ENCODE results near the gene C16orf74.

C16orf74 gene

DNA sequence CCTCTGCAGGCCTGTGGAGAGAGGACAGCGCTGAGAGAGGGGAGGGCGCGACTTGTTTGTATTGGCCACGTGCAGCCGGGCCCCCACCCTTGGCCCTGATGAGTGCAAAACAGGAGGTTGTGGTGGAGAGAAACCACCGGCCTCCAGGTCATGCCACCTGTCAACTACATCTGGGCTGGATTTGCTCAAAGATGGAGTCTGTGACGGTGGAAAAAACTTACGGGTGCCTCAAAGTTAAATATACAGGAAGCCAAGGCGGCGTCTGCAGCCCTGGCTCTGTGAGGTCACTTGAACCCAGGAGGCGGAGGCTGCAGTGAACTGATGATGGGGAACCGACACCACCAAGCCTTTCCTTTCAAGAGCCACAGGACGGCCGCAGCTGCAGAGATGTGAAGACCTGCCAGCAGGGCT, 15.7 kb downstream of the C16orf74 start:
- H3K27ac ChIP-seq = no peak overlapping the region
- no peak for DNase-seq
- H3K9me3 ChIP-seq = no peaks in the 10 kb centered on the region
- TF ChIP-seq, protein P1, sequence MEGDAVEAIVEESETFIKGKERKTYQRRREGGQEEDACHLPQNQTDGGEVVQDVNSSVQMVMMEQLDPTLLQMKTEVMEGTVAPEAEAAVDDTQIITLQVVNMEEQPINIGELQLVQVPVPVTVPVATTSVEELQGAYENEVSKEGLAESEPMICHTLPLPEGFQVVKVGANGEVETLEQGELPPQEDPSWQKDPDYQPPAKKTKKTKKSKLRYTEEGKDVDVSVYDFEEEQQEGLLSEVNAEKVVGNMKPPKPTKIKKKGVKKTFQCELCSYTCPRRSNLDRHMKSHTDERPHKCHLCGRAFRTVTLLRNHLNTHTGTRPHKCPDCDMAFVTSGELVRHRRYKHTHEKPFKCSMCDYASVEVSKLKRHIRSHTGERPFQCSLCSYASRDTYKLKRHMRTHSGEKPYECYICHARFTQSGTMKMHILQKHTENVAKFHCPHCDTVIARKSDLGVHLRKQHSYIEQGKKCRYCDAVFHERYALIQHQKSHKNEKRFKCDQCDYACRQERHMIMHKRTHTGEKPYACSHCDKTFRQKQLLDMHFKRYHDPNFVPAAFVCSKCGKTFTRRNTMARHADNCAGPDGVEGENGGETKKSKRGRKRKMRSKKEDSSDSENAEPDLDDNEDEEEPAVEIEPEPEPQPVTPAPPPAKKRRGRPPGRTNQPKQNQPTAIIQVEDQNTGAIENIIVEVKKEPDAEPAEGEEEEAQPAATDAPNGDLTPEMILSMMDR (IDR thresholded peaks at IDR 0.05) = no peak
- H3K4me3 ChIP-seq = no peak overlapping the region
- no peaks in the 10 kb centered on the region for H3K36me3 ChIP-seq
- H3K4me1 ChIP-seq = no peaks in the 10 kb centered on the region
- intact Hi-C loops (cut with DNase I; ENCODE audit: low total_unique reads) = no loop called here
- peaks cover 0 to 29% of the 10 kb centered on the region in 2 donors for H3K27me3 ChIP-seq

DNA sequence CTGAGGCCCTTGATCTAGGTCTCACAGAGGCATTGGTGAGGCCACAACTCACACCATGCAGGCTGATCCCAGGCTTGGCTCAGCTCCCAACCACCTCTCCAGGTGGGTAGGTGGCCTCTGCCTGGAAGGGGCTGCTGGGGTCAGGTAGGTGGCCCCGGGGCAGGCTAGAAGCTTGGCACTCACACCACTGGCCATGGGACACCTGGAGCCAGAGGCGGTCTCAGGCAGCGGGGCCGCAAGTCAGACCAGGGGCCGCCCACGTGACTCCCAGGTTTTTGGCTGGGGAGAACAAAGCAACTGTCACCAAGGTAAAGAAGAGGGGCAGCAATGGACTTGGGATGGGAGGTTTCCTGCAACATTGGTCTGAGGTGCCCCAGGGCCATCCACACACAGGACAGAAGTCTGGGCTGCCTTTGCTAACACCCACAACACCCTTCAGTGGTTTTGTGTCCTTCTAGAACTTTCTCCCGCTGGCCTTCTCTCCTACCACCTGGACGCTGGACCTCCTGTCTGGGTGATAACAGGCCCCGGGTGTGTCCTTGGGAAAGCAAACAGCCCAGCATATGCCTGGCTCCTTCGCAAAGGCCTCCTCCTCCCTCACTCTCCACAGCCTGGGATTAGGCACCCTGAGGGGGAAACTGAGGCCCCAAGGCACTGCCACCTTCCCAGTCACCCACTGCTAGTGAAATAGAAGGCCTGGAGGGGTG, 16.4 kb downstream of the C16orf74 start:
- H3K27me3 ChIP-seq = peaks cover 0 to 34% of the 10 kb centered on the region in 2 donors
- no peaks in the 10 kb centered on the region for H3K36me3 ChIP-seq
- H3K4me1 ChIP-seq = no peaks in the 10 kb centered on the region
- H3K9me3 ChIP-seq = no peaks in the 10 kb centered on the region
- no peak overlapping the region for H3K4me3 ChIP-seq
- no peak for DNase-seq
- intact Hi-C loops (cut with DNase I; ENCODE audit: low total_unique reads) = no loop called here
- no peak overlapping the region for H3K27ac ChIP-seq
- TF ChIP-seq, protein P1 (IDR thresholded peaks at IDR 0.05) = no peak

DNA sequence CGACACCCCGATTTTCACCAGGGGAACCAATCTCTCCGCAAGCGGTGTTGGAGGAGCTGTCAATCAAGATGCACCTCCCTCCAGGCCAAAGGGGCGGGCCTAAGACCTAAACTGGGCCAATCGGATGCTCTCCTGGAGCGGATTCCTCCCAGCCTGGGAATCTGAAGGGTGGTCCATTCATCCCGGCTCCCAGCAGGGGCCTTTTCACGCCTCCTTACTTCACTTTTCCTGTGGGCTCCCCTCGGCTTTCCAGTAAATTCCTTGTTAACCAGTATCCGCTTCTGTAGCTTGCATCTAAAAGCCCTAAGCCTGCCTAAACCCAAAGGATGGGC, 17.1 kb downstream of the C16orf74 start:
- DNase-seq = no peak
- no peak overlapping the region for H3K4me3 ChIP-seq

DNA sequence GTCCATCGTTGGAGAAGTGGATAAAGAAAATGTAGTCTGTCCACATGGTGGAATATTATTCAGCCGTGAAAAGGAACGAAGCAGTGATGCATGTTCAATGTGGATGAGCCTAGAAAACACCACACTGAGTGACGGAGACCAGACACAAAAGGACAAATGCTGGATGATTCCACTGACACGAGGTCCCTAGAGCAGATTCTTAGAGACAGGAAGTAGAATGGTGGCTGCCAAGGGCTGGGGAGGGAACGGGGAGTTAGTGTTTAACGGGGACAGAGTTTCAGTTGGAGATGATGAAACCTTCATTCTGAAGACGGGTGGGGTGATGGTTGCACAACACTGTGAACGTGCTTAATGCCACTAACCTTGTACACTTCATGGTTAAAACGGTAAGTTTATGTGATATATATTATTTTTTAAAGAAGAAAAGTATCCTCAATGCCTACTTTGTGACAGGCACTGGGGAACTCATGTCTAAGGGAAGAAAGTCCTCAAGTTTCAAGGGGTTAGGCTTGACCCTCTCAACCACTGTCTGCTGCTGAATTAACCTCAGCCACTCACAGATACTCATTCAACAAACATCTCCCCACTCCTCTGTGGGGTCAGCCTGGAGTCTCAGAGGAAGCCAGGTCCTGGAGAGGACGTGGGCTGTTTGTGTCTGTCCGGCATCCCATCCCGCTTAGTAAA, 17.6 kb downstream of the C16orf74 start:
- peak in 1 of 2 donors; percentile 44 for DNase-seq
- intact Hi-C loops (cut with DNase I; ENCODE audit: low total_unique reads) = no loop called here
- H3K27ac ChIP-seq = no peak overlapping the region

More for the DNA sequence above, 17.1 kb downstream of the C16orf74 start:
- peaks cover 0 to 41% of the 10 kb centered on the region in 2 donors for H3K27me3 ChIP-seq
- no peaks in the 10 kb centered on the region for H3K4me1 ChIP-seq
- no peak overlapping the region for H3K27ac ChIP-seq
- H3K36me3 ChIP-seq = no peaks in the 10 kb centered on the region
- no peaks in the 10 kb centered on the region for H3K9me3 ChIP-seq
- intact Hi-C loops (cut with DNase I; ENCODE audit: low total_unique reads) = no loop called here
- TF ChIP-seq, protein P1 (IDR thresholded peaks at IDR 0.05) = no peak

DNA sequence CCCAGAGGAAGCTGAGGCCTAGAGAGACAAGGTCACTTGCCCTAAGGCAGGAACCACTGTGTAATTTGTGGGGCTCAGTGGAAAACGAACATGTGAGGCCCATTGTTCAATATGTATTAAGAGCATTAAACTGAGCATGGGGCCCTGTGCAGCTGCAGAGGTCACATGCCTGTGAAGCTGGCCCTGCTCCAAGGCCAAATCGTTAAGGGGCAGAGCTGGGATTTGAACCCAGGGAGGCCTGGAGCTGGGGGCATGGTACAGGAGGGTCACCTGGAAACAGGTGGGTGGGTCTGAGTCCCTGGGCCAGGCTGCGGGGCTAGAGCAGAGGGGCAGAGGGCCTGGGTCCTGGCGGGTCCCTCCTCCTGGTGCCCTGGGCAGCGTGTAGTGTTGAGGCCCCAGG, 19.7 kb downstream of the C16orf74 start:
- Histone ChIP-seq H3K4me3 (no peak overlapping the region), H3K9me3 (no peaks in the 10 kb centered on the region), H3K36me3 (no peaks in the 10 kb centered on the region), H3K27me3 (peaks cover 0 to 64% of the 10 kb centered on the region in 2 donors), H3K4me1 (no peaks in the 10 kb centered on the region), H3K27ac (no peak overlapping the region)
- TF ChIP-seq, protein P1 (IDR thresholded peaks at IDR 0.05) = no peak
- intact Hi-C loops (cut with DNase I; ENCODE audit: low total_unique reads) = no loop called here
- DNase-seq = no peak

More for the DNA sequence above, 17.6 kb downstream of the C16orf74 start:
- no peak overlapping the region for H3K4me3 ChIP-seq
- H3K36me3 ChIP-seq = no peaks in the 10 kb centered on the region
- TF ChIP-seq, protein P1 (IDR thresholded peaks at IDR 0.05) = no peak
- peaks cover 0 to 45% of the 10 kb centered on the region in 2 donors for H3K27me3 ChIP-seq
- no peaks in the 10 kb centered on the region for H3K4me1 ChIP-seq
- no peaks in the 10 kb centered on the region for H3K9me3 ChIP-seq

Data from tibial artery (tissue), 4 donors.